CD4-positive, alpha-beta T cell treated with Interleukin-1 beta for 1 hour (primary cell): ENCODE results near the gene KCNMA1.
"Not testable (repeated sequence)": the region's sequence is repeated elsewhere in the genome, so short reads cannot be mapped to it uniquely, and the experiment has no call there.

Source experiments
- DNase-seq, 2 donors: peaks; one replicate each; pipeline ENCODE4 v3.0.0-alpha.2; 2020 to 2022

Gene KCNMA1

GRCh38 chr10:77409697-77410471 lies 227.7 kb downstream of the KCNMA1 start:
- no peak for DNase-seq

DNA sequence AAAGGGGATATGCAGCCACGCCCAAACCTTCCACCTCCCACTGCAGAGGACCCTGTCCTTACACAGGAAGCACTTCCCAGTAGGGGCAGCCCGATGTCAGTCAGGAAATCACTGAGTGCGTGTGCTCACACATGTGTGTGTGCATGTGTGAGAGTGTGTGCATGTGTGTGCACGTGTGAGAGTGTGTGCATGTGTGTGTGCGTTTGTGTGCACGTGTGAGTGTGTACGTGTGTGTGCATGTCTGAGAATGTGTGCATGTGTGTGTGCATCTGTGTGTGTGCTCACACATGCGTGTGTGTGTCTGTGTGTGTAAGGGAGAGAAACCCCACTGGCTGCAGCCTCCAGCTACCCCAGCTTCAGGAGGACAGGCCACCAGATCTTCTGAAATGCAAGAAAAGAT lies 229.3 kb downstream of the KCNMA1 start:
- no peak for DNase-seq

GRCh38 chr10:77406764-77407430 lies 230.7 kb downstream of the KCNMA1 start:
- DNase-seq: no peak

DNA sequence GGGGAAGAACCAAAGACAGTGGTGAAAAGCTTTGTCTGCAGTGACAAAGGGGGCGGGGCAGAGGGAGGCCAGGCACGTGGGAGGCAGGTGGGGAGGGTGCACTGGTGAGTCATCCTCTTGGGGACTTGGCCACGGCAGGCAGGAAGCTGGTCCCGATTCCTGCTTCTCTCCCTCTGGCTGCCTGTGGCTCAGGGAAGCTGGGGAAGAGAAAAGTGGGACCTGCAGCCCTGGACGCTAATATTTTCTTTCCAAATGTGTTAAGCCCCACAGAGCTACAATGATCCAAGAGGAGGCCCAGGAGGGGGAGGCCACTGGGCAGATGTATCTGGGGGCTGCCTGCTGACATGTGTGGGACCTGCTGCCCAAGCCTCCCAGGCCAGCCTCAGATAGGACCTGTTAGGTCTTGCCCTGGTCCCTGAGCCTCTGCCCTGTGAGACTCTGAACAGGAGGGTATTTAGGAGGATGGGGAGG lies 231.8 kb downstream of the KCNMA1 start:
- no peak for DNase-seq

DNA sequence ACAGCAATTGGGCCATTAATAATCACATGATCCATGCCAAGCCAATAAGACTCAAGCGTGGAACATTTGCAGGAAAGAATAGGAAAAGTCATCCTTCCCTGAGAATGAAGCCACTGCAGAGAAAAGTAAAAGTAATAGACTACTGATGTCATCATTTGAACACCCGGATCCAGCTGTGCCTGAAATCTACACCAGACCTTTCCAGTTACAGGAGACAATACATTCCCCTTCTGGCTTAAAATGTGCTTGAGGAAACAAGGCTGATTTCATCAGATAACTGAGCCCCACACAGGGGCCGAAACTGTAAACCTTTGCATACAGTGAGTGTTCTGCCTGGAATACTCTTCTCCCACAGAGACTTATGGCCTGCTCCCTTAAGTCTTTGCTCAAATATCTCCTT lies 232.8 kb downstream of the KCNMA1 start:
- DNase-seq: no peak

GRCh38 chr10:77403761-77404160 lies 233.8 kb downstream of the KCNMA1 start:
- no peak for DNase-seq

- DNase-seq: no peak
These were observed 235.9 kb downstream of the KCNMA1 start for GRCh38 chr10:77401683-77402082.

DNA sequence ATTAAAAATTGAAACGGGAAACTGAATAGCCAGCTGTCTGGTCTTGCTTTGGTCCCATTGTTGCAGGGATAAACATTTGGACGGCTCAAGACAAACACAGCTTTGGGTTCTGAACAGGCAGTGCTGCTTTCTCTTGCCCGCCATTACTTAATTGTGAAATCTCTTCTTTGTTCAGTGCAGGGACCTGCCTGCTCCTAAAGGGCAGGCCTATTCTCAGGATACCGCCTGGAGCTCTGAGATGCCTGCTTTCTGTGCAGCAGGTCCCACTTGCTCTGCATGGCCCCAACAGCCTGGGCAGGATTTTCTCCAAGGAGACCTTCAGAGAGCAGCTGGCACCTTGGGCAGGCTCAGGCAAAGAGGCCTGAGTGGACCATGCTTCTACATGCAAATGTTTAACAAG lies 237.6 kb downstream of the KCNMA1 start:
- DNase-seq: no peak

DNA sequence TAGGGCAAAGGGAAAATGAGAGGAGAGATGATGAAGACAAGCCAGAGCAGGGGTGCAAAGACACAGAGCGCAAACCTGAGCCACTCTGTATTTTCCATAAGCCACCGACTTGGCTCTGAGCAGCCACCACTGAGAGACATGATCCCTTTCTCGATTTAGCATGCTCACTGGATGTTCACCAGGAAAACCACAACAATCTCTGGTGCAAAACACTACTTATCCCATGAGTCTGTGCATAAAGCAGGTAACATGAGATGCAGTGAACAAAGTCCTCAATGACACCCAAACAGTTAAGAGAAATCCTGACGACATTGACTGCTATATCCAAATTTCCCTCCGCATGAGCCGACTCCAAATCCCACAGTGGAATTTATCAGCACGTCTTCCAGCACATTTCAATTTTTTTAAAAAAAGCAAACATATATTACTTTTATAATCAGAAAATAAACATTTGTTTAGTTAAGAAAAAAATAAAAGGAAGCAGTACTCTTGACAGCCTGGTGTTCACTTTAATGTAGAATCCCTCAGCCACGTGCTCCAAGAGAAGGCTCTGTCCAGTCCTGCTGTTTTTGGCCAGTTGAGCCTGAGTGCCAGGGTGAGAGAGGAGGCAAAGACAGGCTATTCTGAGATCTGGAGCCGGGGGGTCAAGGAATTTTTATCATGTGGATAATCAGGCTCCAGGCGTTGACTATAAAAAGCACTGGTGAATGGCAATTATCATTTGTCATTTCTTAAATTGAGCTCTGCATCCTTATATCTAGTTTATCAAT lies 238.4 kb downstream of the KCNMA1 start:
- no peak for DNase-seq

DNA sequence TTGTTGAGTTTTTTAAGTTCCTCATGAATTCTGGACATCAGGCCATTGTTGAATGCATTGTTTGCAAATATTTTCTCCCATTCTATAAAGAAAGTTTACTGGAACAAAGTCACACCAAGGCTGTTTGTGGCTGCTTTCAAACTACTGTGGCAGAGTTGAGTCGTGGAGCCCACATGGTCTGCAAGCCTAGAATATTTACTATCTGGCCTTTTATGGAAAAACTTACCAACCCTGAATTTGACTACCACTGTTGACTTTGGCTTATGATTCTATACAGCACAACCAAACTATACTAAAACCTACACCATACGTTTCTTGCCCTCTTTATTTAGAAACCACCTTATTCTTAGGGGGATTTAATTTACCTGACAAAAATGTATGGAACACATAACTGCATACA lies 239.1 kb downstream of the KCNMA1 start:
- no peak for DNase-seq

- DNase-seq: no peak
These were observed 240.5 kb downstream of the KCNMA1 start for GRCh38 chr10:77397103-77397502.

DNA sequence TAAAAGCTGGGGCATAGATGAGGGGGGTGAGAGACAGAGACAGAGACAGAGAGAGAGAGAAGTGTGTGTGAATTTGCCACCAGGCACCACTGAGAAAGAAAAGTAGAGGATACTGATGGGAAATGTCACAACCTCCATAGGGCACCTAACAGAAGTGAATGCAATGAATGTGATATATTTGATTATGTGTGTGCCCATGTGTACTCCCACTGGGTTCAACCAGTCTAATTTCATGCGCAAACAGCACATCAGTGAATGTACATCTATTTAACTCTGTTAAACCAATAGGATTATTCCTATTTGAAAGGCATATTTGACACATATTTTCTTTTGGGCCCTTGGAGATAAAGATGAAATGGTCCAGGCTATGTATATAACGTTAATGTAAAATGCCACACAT lies 241.3 kb downstream of the KCNMA1 start:
- no peak for DNase-seq

GRCh38 chr10:77393821-77394501 lies 243.6 kb downstream of the KCNMA1 start:
- no peak for DNase-seq

GRCh38 chr10:77393411-77393810 lies 244.2 kb downstream of the KCNMA1 start:
- DNase-seq: no peak

DNA sequence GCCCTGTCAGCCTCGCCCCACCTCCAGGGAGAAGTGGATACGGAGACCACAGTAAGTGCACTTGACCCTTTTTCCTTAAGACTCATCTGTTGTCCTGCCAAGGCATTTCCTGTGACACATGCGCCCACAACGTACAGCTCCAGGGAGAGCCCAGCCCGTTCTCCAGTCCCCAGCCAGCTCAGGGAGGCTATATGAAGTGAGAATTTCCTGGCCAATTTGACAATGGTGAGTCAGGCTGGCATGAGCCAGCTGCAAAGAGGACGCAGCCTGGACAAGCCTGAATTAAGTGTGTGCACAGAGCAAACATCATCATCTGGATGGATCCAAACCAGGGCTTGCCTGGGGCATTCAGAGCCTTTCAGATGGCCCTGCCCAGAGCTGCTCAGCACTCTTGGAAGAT lies 244.8 kb downstream of the KCNMA1 start:
- DNase-seq: no peak

DNA sequence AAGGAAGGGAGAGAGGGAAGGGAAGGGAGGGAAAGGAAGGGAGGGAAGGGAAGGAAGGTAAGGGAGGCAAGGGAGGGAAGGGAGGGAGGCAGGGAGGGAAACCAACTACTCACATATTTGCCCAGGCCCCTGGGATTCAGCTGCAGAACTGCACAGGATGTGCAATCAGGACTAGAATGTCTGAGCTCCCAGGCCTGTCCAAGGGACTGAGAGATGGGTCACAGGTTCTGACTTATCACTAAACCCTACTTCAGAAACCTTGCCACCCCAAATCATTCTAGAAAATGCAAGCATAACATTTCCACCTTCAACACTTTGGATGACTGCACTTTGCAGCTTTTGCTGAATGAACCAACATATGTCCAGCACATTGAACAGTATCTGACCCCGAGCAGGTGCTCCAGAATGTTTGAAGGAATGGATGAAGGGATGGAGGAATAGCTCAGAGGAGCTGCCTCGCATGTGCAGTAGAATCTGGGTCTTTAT lies 245.3 kb downstream of the KCNMA1 start:
- no peak for DNase-seq

DNA sequence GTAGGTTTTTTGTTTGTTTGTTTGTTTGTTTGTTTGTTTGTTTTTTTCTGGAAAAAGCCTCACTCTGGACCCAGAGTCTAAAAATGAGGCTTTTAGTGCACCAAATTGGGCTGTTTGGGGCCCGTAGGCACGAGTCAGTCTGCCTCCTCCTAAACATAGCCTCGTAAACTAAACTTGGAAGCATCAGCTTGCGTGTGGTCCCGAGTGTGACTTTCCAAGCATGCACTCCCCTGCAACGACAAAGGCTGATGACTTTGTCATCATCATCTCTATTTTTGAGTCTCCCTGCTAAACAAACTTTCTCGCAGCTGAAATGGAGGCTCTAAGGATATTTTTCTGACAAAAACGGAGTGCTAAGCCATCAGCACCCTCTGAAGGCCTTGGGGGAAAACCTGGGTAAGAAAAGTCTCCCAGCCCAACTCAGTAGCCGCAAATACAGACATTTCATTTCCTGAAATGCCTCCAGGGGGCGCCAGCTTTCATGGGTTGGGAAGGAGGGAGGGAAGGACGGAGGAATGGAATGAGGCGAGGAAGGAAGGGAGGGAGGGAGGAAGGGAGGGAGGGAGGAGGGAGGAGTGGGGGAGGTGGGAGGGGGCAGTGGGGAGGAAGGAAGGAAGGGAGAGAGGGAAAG lies 245.9 kb downstream of the KCNMA1 start:
- DNase-seq: no peak

DNA sequence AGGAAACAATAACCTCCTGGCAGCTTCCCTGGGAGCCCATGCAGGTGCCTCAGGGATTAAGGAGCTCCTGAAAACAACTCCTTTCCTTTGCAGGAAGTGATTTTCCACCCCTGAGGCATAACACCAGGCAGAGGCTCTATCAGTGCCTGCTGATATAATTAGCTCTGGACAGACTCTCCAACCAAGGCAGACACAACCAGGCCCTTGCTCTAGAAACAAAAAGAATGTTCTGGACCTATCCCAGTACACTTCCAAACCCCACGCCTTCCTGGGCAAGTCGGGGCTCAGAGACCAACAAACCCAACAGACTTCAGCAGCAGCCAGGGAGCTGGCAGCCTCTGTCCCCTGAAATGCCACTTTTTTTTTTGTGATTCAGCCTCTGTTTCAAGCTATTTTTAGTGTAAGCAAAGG lies 247.1 kb downstream of the KCNMA1 start:
- no peak for DNase-seq

GRCh38 chr10:77388571-77389100 lies 249.0 kb downstream of the KCNMA1 start:
- no peak for DNase-seq

DNA sequence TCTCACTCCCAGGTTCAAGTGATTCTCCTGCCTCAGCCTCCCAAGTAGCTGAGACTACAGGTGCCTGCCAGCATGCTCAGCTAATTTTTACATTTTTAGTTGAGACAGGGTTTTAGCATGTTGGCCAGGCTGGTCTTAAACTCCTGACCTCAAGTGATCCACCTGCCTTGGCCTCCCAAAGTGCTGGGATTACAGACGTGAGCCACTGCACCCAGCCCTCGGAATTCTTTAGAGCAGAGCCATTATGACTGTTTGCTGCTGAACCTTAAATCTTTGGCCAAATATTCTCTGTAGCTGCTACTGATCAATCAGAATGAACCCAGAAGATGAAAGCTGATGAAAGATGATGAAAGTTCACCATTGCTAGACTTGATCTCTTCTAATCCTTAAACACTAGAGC lies 249.9 kb downstream of the KCNMA1 start:
- not testable (repeated sequence) for DNase-seq

DNA sequence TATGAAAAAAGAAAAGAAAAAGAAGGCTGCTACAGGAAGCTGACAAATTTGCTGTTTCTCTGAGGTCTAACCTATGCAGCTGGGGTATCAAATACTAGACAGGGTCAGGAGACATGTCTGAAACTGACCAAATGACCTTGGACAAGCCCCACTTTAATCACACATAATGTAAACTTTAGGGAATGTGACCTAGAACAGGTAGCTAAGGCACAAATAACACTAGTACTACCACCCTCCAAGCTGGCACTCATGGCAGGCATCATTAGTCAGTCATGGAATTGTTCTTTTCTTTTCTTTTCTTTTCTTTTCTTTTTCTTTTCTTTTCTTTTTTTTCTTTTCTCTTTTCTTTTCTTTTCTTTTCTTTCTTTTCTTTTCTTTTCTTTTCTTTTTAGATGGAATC lies 250.4 kb downstream of the KCNMA1 start:
- DNase-seq: no peak

GRCh38 chr10:77386838-77387237 lies 250.8 kb downstream of the KCNMA1 start:
- no peak for DNase-seq
